Upper lobe of left lung (tissue), 4 donors: Measurements from ENCODE around the gene MTA2.

Experiments used
- CTCF ChIP-seq, 6 experiments: fragments of 450-650 bp in 4 of 6; fragments of 200-600 bp in 2 of 6; sonication (generic) in 2 of 6; IDR thresholded peaks; one replicate each; pipeline ENCODE4 v1.5.1; 2016 to 2019; ENCODE audit warnings: antibody characterized with exemption in 6 of 6
- POLR2A ChIP-seq, 4 donors: fragments of 450-650 bp; IDR thresholded peaks; one replicate each; pipeline ENCODE4 v1.5.1; 2016 to 2017; ENCODE audit warnings: antibody characterized with exemption in 4 of 4, mild to moderate bottlenecking in 2 of 4
- POLR2AphosphoS5 ChIP-seq, 2 donors: sonication (generic); formaldehyde crosslinking; IDR thresholded peaks; one replicate each; pipeline ENCODE4 v1.5.1; 2017; ENCODE audit warnings: antibody characterized with exemption in 2 of 2

DNA sequence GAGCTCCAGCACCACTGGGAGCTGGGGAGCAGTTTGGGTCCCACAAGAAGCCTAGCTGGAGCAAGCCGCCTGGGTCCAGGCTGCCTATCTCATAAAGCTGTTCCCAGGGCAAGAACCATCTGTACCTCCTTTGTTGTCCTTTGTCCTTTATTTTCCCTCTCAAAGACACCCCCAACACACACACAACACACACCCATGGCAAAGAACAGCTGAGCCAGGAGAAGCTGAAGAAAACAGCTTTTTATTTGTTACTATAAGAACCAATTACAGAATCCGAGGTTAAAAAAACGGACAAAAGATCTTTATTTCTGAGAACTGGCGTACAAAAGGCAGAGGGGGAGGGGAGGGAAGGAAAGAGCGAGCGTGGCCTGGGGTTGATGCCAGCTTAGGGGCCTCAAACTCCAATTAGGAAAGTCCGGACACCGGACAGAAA, 8.7 kb downstream of the MTA2 start:
- TF ChIP-seq CTCF (IDR thresholded peaks at IDR 0.05) (no peak), POLR2A (IDR thresholded peaks at IDR 0.05) (no peak), POLR2AphosphoS5 (IDR thresholded peaks at IDR 0.05) (no peak)
